Activated gamma-delta T cell (primary cell): ENCODE results near the gene NLRP1.

ENCODE experiments used
- DNase-seq: peaks from one replicate; lab custom pipeline; 2025; lab: John Stamatoyannopoulos, UW
- total RNA-seq, 2 donors: gene quantifications; one replicate each; lab custom pipeline; 2026; lab: John Stamatoyannopoulos, UW

The NLRP1 gene
- 270 to 405 reads per million in 2 donors for total RNA-seq

DNA sequence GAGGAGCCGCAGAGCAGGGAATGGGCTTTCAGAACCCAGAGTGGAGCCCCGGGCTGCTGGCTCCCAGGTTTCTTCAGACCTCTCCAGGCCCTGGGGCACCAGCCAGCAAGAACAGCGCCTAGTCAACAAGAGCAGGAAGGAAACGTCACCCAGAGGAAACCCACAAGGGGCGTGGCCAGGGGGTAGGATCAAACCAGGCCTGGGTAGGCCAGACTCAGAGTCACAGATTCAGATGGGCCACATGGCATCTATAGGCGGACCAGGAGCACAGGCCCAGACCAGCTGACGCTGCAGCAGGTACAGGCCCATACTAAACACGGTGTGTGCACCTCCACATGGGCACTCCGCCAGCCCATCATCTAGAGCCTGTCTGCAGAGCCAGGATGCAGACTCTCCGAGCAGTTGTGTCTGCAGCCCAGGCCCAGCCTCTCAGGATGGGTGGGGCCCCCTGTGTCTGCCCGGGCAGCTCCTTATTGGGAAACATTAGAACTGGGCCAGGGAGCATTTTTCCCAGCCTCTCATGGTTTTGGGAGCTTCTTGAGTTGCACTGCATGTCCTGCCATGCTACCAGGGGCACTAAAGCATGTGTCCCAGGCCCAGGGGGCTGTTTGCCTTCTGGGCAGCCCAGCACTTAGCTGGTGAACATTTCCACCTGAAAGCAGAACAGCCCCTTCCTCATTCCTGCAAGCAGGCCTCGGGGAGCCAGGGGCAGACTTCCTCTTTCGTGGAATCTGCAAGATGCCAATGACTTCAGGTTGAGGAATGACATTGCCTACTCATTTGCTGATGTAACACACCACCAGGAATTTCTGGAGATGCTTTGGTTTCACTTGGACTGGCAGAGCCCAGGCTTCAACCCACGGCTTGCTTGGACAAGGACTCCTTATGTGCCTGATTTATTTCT lies at the start of gene NLRP1:
Gene NLRP1, minus strand, starts transcription at position 127 of the 904 bp plus-strand sequence. CDS start 552 bp downstream, outside the sequence.
- DNase-seq = no peak

DNA sequence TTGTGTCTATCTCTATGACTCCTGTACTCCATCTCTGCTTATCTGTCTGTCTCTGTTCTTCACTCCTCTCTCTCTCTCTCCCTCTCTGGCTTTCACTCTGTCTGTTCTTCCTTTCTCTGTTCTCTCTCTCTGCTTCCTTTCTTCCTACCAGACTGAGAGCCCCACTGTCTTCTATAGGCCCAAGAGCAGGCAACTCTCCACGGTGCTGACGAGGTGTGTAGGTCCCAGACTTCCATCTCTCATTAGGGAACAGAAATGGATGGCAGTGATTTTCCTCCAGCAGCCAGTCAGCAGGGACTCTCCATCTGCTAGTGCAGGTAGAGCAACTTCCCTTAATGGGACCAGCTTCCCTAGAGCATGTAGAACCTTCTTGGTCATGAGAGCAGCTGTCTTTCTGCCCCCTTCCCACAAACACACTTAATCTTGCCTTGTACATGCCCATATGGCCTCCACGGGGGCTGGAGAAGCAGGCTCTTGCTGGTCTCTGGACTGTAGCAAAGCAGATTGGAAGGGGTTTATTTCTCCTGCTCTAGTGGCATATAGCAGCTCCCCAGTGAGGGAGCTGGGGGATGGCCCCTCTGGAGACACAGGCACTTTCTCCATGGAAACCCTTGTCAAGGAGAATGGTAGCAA lies 47.8 kb upstream of the NLRP1 start:
- no peak for DNase-seq

DNA sequence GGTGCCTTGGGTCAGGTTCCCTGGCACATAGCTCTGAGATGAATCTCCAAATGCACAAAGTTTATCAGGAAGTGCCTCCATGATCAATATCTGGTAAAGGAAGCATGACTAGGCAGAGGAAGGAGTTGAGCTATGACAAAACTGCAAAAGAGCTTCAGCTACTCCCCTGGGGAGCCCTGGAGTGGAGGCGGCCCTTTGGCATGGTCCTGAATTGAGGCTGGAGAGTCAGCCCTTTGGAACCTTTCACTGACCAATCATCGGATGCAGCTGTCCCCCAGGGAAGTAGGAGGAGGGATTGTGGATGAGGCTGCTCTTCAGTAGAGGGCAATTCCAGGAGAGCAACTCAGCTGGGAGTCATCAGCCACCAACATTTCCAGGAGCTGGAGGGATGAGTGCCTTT lies 46.1 kb upstream of the NLRP1 start:
- no peak for DNase-seq

DNA sequence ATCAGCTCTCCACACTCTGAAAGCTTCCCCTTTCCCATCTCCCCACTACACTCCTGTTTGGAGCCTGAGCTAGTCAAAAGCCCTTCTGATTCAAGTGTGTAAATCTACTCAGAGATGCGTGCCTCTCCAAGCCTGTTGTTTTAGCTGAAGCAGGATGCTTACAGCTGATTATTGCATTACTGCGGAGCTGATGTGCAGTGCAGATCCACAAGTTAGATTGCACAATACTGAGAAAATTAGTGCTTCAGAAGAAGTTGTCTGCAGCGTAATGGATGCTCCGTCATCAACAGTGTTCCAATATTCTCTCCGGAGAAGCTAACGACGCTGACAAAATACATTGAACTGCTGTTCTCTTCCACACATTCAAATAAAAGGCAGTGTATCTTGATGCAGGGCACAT lies 44.8 kb upstream of the NLRP1 start:
- DNase-seq = no peak

DNA sequence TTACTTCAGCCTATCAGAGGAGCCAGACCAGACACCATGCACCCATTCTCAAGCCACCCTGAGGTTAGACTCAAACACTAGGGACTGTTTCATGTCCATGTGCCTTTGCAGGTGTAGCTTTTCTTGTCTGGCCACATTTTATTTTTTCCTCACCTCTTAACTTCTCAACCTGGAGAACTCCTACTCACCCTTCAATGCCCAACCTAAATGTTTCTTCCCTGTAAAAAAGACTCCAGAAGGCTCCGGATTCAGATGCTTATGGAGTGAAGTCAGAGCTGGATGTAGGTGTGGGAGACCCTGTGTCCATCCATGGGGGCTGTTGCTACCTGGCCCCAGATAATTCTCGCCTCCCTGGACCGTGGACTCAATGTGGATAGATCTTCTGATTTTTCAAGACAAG lies 44.0 kb upstream of the NLRP1 start:
- DNase-seq = no peak

DNA sequence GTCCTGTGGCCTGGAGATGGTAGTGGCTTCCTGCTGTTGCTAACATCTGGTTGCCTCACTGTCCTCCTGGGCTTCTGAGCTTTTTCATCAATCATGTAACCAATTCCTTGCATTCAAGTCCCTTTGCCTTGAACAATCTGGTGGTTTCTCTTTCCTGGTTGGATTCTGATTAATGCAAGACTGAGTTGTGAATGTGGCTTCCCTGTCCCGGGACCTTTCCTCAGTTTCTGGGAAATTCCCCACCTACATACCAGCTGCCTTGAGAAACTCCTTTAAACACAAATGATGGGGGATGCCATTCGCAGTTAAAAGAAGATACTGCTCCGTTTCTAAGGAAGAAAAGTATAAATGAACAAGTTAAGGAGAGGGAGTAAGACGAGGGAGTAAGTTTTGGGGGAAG lies 39.9 kb upstream of the NLRP1 start:
- DNase-seq = no peak

DNA sequence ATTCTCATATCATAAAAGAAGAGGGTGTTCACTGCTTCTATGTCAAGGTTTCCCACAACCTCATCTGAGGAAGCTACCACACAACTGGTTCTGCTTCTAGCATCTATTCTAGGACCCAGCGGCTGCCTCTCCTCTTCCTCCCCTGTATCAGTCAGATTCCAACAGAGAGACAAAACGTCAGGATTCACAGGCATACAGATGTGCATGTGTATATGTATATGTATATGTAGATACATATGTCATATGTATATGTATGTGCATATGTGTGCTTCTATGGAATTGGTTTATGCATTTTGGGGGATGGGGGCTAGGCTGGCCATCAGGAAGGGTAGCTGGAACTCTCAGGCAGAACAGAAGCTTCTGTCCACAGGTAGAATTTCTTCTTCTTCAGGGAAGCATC lies 37.4 kb upstream of the NLRP1 start:
- DNase-seq = no peak

DNA sequence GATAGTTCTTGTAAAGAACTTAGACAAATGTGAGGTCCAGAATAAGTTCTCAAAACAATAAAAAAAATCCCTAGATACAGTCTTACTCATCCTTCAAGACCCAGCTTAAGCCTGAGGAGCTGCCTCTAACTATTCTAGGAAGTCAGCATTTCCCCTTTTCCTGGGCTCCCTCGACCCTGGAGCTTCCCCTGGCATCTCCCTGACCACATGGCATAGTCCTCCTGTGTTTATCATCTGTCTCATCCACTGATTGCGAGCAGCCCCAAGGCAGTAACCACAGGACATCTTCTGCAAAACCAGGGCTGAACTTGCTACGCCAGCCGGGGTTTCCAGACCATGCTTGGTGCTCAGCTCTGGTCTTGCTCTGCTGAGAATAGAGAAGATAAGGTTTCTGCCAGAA lies 36.7 kb upstream of the NLRP1 start:
- no peak for DNase-seq

DNA sequence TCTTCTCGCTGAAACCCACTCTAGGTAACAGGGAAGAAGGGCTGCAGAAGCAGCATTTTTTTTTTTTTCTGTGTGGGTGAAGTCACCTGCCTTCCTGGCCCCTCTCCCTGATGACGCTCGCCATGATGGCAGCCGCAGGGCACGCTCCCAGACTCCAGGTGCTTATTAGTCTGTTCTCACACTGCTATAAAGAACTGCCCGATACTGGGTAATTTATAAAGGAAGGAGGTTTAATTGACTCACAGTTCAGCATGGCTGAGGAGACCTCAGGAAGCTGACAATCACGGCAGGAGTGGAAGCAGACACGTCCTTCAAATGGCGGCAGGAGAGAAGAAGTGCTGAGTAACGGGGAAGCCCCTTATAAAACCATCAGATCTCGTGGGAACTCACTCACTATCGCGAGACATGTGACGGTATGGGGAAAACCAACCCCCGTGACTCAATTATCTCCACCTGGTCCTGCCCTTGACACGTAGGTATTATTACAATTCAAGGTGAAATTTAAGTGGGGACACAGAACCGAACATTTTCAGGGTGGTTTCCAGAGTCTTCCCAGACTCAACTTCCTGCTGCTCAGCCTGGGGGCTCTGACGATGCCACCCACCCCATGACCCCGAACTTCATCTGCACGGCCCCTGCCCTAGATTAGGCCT lies 34.9 kb upstream of the NLRP1 start:
- no peak for DNase-seq

DNA sequence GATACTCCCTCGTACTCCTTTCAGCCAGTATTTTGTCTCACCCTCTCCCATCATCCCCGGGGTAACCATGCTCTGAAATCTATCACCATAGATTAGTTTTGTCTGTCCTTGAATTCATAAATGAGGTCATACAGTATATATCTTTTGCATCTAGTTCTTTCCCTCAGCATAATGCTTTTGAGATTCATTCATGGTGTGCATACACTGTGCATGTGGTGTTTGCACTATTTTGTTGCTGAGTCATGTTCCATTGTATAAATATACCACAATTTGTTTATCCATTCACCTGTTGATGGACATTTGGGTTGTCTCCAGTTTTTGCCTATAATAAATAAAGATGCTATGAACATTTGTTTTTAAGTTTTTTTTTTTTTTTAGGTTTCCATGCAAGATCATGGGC lies 34.2 kb upstream of the NLRP1 start:
- no peak for DNase-seq

DNA sequence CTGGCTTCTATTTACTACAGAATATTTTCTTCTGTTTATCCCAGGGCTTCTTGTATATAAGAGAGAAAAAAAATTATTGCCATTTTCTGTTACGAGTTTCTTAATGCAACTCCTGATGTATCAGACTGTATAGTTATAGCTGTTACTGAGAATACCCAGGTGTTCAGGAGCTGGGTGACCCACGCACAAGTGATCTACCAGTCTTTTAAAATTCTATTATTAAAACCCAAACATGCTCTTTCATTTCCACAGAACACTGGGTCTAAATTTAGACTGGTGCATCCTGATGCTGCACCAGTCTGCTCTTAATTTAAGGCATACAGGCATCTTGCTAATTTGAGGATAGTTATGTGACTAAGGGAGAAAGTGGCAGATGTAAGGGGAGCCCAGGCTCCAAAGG lies 31.2 kb upstream of the NLRP1 start:
- DNase-seq = no peak

DNA sequence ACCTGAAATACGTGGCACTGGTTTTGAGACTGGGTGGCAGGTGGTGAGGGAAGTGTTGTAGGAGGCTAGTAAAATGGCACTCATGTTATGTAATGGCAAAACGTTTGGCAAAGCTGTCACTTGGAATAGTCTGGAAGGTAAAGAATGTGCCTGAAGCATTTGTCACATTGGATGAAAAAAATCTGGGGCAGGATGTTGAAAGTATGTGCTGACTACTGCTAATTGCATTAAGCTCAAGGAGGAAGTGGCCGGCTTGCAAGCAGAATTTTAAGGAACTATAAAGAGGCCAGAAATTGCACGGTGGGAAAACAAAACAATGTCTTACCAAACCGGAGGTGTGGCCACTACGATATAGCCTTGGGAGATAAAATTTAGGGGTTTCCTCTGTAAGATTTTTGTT lies 26.6 kb upstream of the NLRP1 start:
- DNase-seq = no peak

DNA sequence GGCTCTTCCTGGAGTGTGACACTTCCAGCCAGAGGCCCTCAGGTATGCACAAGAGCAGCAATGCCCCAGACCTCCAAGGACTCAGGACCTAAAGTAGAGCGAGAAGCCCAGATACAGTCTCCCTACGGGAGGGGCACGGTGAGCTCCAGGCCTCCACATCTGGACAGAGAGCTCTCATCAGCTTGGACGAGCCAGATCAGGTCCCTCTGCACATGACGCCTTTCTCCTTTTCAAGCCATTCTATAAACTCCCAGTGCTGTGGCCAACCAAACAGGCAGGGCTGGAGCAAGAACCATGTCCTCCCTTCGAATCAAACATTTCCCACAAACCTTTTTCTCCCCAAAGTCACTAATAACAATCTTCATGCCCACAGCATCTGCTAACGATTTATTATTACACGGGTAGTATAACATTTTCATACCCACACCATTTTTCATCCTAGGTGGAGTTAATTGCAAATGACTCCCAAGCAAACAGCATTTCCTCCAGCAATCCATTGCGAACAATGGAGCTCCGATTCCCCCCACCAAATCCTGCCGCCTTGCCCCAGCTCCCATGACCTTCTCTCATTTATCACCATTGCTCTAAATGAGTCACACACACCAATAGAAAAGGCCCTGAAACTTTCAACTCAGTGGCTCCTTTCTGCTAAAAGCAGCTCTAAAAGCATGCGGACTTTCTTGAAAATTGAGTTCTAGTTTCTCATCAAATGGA lies 24.2 kb upstream of the NLRP1 start:
- no peak for DNase-seq

DNA sequence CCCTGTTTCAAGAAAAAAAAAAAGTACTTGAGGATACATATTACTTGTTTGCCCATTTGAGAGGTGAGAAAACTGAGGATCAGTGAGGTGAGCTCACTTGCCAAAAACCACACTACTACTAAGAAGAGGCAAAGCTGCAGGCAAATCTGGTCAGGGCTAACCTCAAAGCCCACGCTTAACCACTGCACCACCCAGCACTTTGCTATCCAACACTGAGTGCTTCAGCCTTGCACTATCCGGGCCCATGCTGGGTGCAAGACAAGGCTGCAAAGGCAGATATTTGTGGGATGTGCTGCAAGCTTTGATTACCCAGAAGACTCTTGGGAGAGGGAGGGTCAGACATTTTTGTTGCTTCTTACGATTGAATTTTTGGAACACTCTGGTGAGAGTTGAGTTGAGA lies 23.6 kb upstream of the NLRP1 start:
- DNase-seq = no peak

DNA sequence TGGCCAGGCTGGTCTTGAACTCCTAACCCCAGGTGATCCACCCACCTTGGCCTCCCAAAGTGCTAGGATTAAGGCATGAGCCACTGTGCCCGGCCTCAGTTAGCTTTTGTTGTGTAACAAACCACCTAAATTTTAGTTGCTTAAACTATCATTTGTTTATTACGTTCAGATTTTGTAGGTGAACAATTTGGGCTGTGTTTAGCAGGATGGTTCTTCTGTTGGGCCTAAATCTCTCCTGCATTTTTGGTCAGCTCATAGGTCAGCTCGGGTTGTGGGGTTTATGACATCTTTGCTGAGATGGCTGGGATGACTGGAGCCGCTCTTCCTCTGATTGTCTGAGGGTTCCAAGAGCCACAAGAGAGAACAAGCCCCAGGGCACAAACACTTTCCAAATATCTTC lies 21.1 kb upstream of the NLRP1 start:
- DNase-seq = no peak

DNA sequence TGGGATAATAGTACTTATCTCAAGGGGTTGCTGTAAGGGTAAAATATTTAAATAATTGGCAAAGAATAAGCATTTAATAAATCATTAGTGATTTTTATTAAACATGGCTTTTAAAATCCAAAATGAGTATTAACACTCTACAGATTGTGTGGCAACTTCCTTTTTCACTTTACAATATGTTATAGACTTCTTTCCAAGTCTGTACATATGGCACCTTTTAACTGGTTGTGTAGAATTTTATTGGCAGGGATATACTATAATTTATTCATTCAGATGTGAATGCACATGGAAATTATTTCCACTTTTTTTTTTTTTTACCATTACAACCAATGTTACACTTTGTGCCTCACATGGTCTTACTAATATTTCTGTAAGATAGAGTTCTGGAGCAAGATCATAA lies 15.7 kb upstream of the NLRP1 start:
- no peak for DNase-seq

DNA sequence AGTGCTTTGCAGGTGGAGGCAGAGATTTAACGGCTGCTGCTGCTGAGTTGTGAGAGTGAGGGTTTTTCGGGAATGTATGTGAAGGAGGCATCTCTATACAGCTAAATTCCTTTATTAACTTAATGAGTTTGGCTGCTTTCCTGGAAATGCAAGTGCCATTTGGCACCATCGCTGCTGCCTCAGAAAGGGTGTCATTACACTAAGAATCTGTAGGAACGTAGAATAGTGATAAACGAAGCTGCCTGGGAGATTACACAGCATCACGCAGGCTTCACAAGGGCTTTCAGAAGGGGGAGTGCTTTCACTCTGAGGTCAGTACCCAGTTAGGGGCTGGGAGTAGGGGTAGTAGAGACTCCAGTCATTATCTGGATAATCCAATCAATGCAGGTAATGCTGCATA lies 14.1 kb upstream of the NLRP1 start:
- DNase-seq = no peak

DNA sequence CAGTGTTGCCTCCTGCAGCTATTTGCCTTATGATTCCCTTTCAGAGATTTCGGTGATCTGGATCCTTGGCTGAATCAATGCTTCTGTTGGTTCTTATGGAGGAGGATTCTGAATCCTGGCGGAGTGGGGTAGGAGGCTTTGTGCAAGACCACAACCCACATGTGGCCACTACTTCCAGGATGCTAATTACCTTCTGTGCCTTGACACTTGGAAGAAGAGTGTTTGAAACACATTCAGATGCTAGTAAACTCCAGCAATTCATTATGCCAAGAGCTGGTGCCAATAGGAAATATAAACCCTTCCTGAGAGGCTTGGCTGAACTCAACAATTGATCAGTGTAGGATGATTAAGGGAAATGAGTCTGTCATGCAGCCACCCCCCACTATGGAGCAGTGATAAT lies 12.1 kb upstream of the NLRP1 start:
- DNase-seq = no peak

DNA sequence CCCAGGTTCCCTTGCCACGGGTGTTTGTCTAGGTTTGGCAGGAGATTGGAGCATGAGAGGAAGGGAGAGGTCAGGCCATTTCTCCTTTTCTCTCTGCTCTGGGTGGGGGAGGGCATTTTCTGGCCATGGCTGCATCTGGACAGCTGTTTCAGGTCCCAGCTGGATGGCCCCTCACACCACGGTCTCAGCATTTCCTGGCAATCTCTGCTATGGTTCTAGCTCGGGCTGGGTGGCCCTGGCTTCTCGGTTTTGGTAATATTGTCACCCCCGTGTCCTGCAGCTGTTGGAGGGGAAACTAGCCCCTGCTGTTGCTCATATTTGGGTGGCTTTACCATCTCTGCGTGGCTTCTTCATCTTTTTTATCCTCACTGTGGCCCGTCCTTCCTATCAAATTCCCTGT lies 11.5 kb upstream of the NLRP1 start:
- DNase-seq = no peak

DNA sequence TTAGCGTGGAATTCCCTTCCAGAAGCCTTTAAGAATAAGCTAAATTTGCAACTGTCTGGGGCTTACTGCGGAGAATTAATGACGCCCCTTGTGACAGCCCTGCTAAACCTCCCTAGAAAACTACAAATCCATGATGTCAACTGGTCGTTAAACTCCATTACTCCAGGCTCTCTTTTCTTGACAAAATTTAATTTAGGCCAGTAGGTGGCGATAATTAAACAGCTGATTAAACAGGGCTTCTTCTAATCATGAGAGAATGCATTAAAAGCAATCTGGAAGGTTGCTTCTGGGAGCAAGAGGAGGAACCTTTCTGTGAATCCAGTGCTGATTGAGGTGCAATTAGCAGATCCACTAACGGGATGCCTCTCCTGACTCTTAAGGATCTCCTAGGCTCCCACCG lies 8.1 kb upstream of the NLRP1 start:
- no peak for DNase-seq

DNA sequence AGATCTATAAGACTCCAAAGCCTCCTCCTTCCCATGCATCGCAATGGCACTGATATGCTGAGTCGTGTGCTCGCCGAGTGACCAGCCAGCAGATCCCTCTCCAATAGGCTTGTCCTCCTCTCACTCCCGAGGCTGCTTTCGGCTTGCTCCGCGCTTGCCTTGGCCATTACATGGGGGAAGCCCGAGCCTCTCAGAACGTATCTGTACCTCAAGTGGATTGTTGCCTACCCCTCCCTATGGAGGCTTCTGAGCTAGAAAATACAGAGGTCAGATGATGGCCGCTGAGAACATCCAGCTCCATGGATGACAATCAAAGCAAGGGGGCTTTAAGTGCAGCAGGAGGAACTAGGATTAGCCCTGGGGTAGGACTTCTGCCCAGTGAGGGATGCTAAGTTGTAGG lies 7.7 kb upstream of the NLRP1 start:
- DNase-seq = no peak

DNA sequence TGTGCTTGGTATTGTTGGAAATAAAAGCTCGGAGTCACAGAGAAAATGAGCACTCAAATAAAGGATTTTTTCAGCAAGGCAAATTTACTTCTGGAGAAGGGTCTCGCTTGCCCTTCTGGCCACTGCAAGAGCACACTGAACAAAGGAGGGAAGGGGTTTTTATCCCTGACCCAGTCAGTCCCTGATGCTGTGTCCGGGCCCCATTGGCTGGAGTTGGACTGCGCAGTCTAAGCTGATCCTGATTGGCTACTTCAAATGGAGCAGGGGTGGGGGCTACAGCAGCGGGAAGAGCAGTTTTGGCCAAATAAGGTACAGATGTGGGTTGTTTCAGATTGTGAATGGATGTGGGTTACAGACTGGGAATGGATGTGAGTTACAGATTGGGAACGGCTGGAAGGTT lies 4.3 kb upstream of the NLRP1 start:
- no peak for DNase-seq
